Brain microvascular endothelial cell (primary cell): ENCODE measurements around the gene IFRD2.

Source experiments
- DNase-seq: peaks from one replicate; pipeline ENCODE4 v3.0.0-alpha.2; 2020
- H3K27ac ChIP-seq: fragments of 250-450 bp; sonication (Bioruptor Pico); 2 replicates; pipeline ENCODE4 v1.5.1; 2020; ENCODE audit warnings: mild to moderate bottlenecking, moderate library complexity
- H3K27me3 ChIP-seq: fragments of 250-450 bp; sonication (Bioruptor Pico); replicated peaks from 2 replicates; pipeline ENCODE4 v1.5.1; 2020; ENCODE audit warnings: mild to moderate bottlenecking
- H3K36me3 ChIP-seq: fragments of 250-450 bp; sonication (Bioruptor Pico); replicated peaks from 2 replicates; pipeline ENCODE4 v1.5.1; 2020; ENCODE audit warnings: mild to moderate bottlenecking
- H3K4me3 ChIP-seq: 2 replicates; pipeline ENCODE4 v1.5.1; 2011; ENCODE audit warnings: low read depth, mild to moderate bottlenecking, control low read depth, low read length, moderate library complexity
- in situ Hi-C: cut with HindIII; loops from 2 replicates; pipeline ENCODE4 v1.10.0; 2017; ENCODE audit warnings: low sequenced_read_pairs, low pct_ligation_motif_present
- TF ChIP-seq, protein P1 (sequence below): IDR thresholded peaks from 2 replicates; pipeline ENCODE4 v1.5.1; 2011; ENCODE audit warnings: low read depth, mild to moderate bottlenecking, moderate library complexity, low read length, control low read depth, inconsistent platforms; ENCODE audit errors: missing control alignments

Gene IFRD2

DNA sequence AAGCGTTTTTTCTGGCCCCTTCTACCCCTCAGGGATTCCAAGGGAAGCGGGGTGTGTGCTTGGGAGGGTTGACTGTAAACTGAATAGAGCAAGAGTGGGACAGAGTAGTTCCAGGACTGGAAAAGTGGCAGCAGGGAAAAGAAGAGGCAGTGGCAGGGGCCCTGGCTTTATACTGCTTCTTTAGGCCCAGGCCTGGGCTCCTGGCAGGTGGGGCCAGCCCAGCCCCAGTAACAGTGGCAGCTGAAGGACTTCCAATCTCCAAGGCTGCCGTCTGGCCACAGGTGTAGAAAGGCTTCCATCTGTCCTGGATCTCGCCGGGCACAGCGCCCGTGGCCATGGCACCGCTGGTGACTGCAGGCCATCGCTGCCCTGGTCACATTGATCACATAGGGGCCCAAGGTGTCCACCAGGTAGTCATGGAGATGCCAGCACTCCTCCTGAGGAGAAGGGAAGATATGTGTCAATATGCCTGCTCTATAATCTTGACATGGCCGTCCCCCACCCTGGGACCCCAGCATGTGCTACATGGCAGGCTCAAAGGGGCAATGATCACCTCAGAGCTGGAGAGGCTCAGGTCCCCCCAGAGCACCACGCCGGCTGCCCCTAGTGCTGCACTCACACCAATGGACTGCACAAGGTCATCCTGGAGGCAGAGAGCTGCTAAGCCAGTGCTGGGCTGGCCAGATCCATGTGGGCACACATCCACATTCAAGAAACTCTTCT lies 1.0 kb upstream of the IFRD2 start:
- no peak overlapping the region for H3K4me3 ChIP-seq
- TF ChIP-seq, protein P1, sequence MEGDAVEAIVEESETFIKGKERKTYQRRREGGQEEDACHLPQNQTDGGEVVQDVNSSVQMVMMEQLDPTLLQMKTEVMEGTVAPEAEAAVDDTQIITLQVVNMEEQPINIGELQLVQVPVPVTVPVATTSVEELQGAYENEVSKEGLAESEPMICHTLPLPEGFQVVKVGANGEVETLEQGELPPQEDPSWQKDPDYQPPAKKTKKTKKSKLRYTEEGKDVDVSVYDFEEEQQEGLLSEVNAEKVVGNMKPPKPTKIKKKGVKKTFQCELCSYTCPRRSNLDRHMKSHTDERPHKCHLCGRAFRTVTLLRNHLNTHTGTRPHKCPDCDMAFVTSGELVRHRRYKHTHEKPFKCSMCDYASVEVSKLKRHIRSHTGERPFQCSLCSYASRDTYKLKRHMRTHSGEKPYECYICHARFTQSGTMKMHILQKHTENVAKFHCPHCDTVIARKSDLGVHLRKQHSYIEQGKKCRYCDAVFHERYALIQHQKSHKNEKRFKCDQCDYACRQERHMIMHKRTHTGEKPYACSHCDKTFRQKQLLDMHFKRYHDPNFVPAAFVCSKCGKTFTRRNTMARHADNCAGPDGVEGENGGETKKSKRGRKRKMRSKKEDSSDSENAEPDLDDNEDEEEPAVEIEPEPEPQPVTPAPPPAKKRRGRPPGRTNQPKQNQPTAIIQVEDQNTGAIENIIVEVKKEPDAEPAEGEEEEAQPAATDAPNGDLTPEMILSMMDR = no peak
- no peak for DNase-seq

DNA sequence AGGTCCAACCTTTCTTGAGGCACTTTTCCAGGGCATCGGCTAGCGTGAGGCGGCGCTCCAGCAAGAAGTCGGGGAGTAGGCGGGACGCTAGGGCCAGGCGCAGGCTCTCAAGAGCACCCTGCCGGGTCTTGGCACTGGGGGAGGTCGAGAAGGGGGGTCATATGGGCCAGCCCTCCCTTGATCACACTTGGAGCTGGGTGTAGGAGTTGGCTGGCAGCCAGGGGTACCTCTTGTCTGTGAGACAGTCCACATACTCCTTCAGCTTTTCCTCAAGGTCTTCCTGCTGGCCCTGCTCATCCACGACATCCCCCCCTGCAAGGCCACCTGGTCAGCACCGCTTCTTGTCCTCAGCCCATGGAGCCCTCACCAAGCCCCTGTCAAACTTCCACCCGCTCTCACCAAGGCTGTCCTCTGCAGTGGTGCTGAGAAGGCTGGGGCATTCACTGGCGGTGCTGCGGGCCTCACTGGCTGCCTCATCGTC lies 2.0 kb downstream of the IFRD2 start:
- H3K36me3 ChIP-seq = peaks cover 25% of the 10 kb centered on the region

More for the DNA sequence above, 1.0 kb upstream of the IFRD2 start:
- Histone ChIP-seq H3K27ac (no peak overlapping the region), H3K36me3 (peaks cover 18% of the 10 kb centered on the region), H3K27me3 (no peaks in the 10 kb centered on the region)
- in situ Hi-C loops = no loop called here

DNA sequence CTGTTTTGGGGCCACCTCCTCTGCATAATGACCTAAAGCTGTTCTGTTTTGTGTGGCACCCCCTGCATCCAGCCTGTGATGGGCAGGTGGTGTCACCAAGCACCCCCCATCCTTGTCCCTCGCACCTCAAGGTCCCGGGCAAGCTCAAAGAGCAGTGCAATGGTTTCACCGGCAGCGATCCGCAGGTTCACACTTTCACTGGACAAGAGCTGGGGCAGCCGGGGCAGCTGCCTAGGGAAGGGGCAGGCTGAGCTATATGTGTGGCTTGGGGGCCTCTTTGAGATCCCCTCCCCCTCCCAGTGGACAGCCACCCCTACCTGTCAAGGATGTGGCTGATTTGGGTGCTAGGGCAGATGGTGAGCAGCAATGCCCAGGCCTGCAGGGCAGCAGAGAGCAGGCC lies 3.1 kb downstream of the IFRD2 start:
- Histone ChIP-seq H3K27me3 (no peaks in the 10 kb centered on the region), H3K36me3 (peaks cover 25% of the 10 kb centered on the region), H3K4me3 (no peak overlapping the region), H3K27ac (no peak overlapping the region)
- TF ChIP-seq, protein P1 = no peak
- no peak for DNase-seq
- in situ Hi-C loops = no loop called here

More for the DNA sequence above, 2.0 kb downstream of the IFRD2 start:
- TF ChIP-seq, protein P1 = no peak
- no peak for DNase-seq
- no peaks in the 10 kb centered on the region for H3K27me3 ChIP-seq
- no peak overlapping the region for H3K4me3 ChIP-seq
- H3K27ac ChIP-seq = no peak overlapping the region
- in situ Hi-C loops = no loop called here

DNA sequence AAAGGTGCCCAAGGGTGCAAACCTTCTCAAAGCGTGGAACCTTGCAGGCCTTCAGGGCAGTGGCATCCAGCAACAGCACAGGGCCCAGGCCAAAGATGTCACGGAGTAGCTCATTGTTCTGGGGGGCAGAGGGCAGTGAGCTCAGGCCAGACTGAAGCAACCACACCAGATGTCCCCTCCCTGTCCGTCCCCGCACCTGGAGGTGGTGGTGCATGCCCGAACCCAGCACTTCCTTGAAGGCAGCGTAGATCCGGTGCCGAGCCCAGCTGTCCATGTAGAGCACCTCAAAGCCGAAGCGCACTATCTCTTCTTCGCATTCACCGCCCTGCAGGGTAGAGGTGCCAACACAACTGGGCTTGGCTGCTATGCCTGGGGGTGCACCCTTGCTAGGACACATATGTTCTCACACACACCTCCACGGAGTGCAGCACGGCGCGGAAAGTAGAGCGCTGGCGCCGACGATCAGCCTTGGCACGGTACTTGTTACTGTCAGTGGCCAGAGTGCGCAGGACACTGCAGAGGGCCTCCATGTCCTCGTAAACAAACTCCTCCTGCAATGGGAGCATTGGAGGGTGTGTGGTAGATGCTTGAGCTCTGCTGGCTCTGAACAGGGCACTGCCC lies 3.7 kb downstream of the IFRD2 start:
- peaks cover 25% of the 10 kb centered on the region for H3K36me3 ChIP-seq
- TF ChIP-seq, protein P1 = no peak
- H3K4me3 ChIP-seq = no peak overlapping the region
- no peak overlapping the region for H3K27ac ChIP-seq
- H3K27me3 ChIP-seq = no peaks in the 10 kb centered on the region
- in situ Hi-C loops = no loop called here
- no peak for DNase-seq

DNA sequence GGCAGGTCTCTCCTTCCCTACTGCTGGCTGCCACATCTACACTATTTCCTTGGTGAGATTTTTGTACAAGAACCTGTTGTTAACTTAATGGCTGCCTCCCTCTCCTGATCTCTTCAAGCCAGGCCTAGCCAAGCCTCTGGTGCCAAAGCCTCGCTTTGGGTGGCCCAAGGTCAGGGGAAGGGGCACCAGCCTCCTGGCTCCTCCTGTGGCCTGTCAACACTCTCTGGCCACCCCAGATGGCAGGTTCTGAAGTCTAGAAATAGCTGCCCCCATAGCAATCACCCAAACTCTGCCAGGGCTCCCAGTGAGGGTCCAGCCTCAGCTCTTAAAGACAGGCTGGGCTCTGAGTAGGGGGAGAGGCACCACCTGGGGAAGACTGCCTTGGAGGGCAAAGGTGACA lies 5.0 kb downstream of the IFRD2 start:
- in situ Hi-C loops = no loop called here

More for the DNA sequence above, 5.0 kb downstream of the IFRD2 start:
- no peak overlapping the region for H3K4me3 ChIP-seq
- no peak overlapping the region for H3K27ac ChIP-seq
- TF ChIP-seq, protein P1 = no peak
- no peak for DNase-seq
- H3K36me3 ChIP-seq = peaks cover 25% of the 10 kb centered on the region
- H3K27me3 ChIP-seq = no peaks in the 10 kb centered on the region
